BLaER1 (cell line): ENCODE measurements around the gene KRTAP4-6.
A peak's percentile ranks its signal among the peaks of the same experiment; 100 is the strongest.
"Not testable (repeated sequence)": the region's sequence is repeated elsewhere in the genome, so short reads cannot be mapped to it uniquely, and the experiment has no call there.

Experiments
- H3K27ac ChIP-seq: shearing (Covaris generic); formaldehyde crosslinking; 2 replicates; pipeline ENCODE4 v1.8.1; 2022
- H3K27me3 ChIP-seq: shearing (Covaris generic); formaldehyde crosslinking; 2 replicates; pipeline ENCODE4 v1.8.1; 2022
- H3K36me3 ChIP-seq: shearing (Covaris generic); formaldehyde crosslinking; 2 replicates; pipeline ENCODE4 v1.8.1; 2022
- H3K4me1 ChIP-seq: shearing (Covaris generic); formaldehyde crosslinking; 2 replicates; pipeline ENCODE4 v1.8.1; 2022
- H3K4me2 ChIP-seq: shearing (Covaris generic); formaldehyde crosslinking; 2 replicates; pipeline ENCODE4 v1.8.1; 2022
- H3K4me3 ChIP-seq: shearing (Covaris generic); formaldehyde crosslinking; 2 replicates; pipeline ENCODE4 v1.8.1; 2022
- H3K9ac ChIP-seq: shearing (Covaris generic); formaldehyde crosslinking; 2 replicates; pipeline ENCODE4 v1.8.1; 2022
- H3K9me3 ChIP-seq: shearing (Covaris generic); formaldehyde crosslinking; 2 replicates; pipeline ENCODE4 v1.8.1; 2022
- H4K20me1 ChIP-seq: shearing (Covaris generic); formaldehyde crosslinking; 2 replicates; pipeline ENCODE4 v1.8.1; 2022
- Cebpa-rat ChIP-seq: shearing (Covaris generic); IDR thresholded peaks from 2 replicates; pipeline ENCODE4 v1.8.1; 2022

The KRTAP4-6 gene

DNA sequence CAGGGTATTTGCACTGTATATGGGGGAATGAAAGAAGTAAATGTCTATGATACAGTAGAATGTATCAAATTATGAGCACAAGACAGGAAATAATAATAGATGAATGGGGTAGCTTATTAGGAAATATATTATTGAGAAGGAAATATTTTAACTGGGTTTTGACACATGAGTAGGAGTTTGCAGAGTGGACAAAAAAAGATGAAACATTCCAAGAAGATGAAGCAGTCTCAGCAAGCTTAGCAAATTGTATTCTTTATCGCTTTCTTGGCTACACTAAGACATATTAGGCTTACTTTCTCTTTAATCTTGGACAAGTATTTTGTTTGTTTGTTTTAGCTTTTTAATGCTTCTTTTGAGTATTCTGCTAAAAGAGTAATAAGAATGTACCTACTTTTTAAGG lies 36.4 kb downstream of the KRTAP4-6 start:
- H4K20me1 ChIP-seq, result no peaks in the 10 kb centered on the region
- no peaks in the 10 kb centered on the region for H3K9me3 ChIP-seq
- no peak for TF ChIP-seq Cebpa-rat
- no peak overlapping the region for H3K4me3 ChIP-seq
- H3K4me1 ChIP-seq, result peaks cover 25% of the 10 kb centered on the region
- no peaks in the 10 kb centered on the region for H3K36me3 ChIP-seq
- H3K9ac ChIP-seq, result no peak overlapping the region
- no peak overlapping the region for H3K4me2 ChIP-seq
- no peaks in the 10 kb centered on the region for H3K27me3 ChIP-seq
- H3K27ac ChIP-seq, result no peak overlapping the region

DNA sequence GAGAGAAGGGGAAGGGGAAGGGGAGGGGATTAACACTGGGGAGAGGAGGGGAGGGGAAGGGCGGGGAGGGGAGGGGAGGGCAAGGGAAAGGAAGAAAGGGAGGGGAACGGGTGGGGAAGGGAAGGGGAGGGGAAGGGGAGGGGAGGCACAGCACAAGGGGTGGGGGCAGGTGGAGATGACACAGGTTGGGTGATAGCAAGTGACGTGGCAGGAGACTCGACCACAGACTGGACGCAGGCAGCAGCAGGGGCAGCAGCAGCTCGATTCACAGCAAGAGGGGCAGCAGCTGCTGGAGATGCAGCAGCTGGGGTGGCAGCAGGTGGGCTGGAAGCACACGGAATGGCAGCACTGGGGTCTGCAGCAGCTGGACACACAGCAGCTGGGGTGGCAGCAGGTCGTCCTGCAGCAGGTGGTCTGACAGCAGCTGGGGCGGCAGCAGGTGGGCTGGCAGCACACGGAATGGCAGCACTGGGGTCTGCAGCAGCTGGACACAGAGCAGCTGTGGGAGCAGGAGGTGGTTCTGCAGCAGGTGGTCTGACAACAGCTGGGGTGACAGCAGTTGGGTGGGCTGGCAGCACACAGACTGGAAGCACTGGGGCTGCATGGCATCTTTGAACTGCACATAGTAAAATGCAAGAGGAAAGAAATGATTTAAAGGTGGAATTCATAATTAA lies 38.6 kb downstream of the KRTAP4-6 start, which contains the start of gene KRTAP4-16:
TSS of gene KRTAP4-16 (minus strand) at position 624 of the 674 bp plus-strand sequence. CDS start at position 624, 0 bp downstream.
- no peak within 1 kb of the TSS for H3K4me2 ChIP-seq
- no peak for TF ChIP-seq Cebpa-rat
- no peaks in the 10 kb centered on the region for H3K9me3 ChIP-seq
- H3K4me1 ChIP-seq, result peaks cover 13% of the 10 kb centered on the region
- H3K4me3 ChIP-seq, result no peak within 1 kb of the TSS
- no peaks in the 10 kb centered on the region for H3K27me3 ChIP-seq
- no peaks in the 10 kb centered on the region for H4K20me1 ChIP-seq
- no peaks in the 10 kb centered on the region for H3K36me3 ChIP-seq
- H3K27ac ChIP-seq, result no peak within 1 kb of the TSS
- no peak within 1 kb of the TSS for H3K9ac ChIP-seq

DNA sequence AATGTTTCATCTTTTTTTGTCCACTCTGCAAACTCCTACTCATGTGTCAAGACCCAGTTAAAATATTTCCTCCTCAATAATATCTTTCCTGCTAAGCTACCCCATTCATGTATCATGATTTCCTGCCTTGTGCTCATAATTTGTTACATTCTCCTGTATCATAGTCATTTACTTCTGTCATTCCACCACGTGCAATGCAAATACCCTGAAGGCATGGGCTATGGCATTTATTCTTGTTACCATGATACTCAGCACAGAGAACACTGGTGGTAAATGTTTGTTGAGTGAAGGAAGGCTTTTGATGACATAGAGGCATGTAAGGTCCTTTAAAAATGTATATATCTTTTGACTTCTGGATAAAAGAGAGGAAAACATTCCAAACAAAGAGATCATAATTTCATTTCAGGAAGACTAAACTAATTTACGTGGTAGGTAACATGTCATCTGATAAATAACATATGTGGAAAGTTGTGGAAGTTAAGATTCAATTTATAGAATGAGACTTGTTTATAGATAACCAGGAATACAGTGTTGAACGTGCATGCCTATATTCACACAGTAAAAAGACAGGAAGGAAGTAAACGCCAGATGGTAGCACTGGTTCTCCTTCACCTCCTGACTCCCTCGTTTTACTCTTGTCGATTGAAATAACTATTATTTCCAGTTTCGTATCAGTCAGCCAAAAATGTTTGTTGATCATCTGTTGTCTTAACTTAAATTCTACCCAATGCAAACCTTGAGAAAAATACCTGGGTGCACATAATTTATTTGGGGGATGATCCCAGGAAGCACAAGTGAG lies 40.5 kb downstream of the KRTAP4-6 start:
- not testable (repeated sequence) for H3K4me3 ChIP-seq, H3K27me3 ChIP-seq, H3K36me3 ChIP-seq, H4K20me1 ChIP-seq, H3K9me3 ChIP-seq, H3K27ac ChIP-seq, H3K9ac ChIP-seq
- Histone ChIP-seq H3K4me2 (peak overlapping the region; percentile 61), H3K4me1 (peaks cover 13% of the 10 kb centered on the region)

DNA sequence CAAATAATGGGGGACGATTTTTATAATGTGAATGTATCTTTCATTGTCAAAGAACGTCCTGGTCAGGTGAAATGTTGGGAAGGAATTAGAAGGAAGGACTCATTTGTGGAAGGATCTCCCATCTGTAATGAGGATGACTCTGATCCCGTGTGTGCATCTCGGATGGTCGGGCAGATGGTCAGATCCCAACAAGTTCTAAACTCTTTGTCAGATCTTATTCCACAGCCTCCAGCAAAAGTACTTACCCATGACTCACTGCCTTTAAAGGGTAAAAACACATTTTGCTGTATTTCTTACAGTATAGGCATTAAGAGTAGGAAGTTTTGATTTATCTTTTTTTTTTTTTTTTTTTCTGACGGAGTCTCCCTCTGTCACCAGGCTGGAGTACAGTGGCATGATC lies 41.9 kb downstream of the KRTAP4-6 start:
- no peak for TF ChIP-seq Cebpa-rat
- H3K27me3 ChIP-seq, result no peaks in the 10 kb centered on the region
- H3K4me3 ChIP-seq, result no peak overlapping the region
- H3K4me2 ChIP-seq, result no peak overlapping the region
- no peaks in the 10 kb centered on the region for H4K20me1 ChIP-seq
- H3K27ac ChIP-seq, result no peak overlapping the region
- H3K9me3 ChIP-seq, result peaks cover 11% of the 10 kb centered on the region
- no peaks in the 10 kb centered on the region for H3K36me3 ChIP-seq
- H3K9ac ChIP-seq, result no peak overlapping the region
- peaks cover 13% of the 10 kb centered on the region for H3K4me1 ChIP-seq

DNA sequence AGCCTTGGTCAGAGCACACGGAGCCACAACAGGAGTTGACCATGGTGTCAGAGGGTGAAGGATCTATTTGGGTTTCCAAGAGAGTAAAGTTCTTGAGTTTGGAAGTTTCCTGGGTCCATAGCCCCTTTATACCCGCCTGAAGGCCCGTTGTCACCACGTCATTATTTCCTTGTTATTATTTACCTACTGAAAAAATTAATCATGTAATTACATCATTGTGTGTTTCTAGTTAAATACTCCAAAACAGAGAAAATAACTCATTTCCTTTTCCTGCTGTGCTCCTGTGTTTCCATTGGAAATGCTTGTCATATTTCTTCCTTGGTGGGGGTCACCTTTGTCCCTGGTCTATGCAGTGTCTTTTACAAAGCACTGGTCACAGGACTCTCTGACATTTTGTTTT lies 42.3 kb downstream of the KRTAP4-6 start, which contains the start of gene KRTAP4-8:
TSS of gene KRTAP4-8 (minus strand) at position 101 of the 400 bp plus-strand sequence. CDS start at position 43, 58 bp downstream.
- H3K36me3 ChIP-seq, result no peaks in the 10 kb centered on the region
- no peak within 1 kb of the TSS for H3K27ac ChIP-seq
- no peaks in the 10 kb centered on the region for H3K27me3 ChIP-seq
- no peak within 1 kb of the TSS for H3K9ac ChIP-seq
- H4K20me1 ChIP-seq, result no peaks in the 10 kb centered on the region
- no peak within 1 kb of the TSS for H3K4me2 ChIP-seq
- TF ChIP-seq Cebpa-rat, result no peak
- H3K9me3 ChIP-seq, result peaks cover 15% of the 10 kb centered on the region
- H3K4me3 ChIP-seq, result no peak within 1 kb of the TSS
- H3K4me1 ChIP-seq, result peaks cover 13% of the 10 kb centered on the region

DNA sequence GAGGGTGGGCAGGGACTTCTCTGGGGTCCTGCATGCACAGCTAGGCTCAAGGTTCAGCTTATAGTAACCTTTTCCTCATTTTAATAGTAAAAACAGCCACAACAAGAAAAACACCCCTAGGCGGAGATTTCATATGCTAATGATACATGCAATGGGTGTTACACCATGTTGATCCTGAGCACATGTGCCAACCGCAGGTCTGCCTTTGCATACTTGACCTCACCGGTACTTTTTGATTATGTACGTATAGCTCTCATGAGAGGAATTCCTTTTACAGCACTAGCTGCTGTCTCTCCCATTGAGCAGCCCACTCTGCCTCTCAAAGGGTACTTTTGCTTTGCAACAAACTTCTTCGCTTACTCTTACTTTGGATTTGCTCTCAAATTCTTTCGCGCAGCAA lies 44.3 kb downstream of the KRTAP4-6 start:
- Histone ChIP-seq H3K27ac (no peak overlapping the region), H4K20me1 (no peaks in the 10 kb centered on the region), H3K4me2 (no peak overlapping the region), H3K4me1 (peaks cover 9% of the 10 kb centered on the region), H3K36me3 (no peaks in the 10 kb centered on the region), H3K9ac (no peak overlapping the region), H3K27me3 (no peaks in the 10 kb centered on the region), H3K4me3 (no peak overlapping the region), H3K9me3 (peaks cover 24% of the 10 kb centered on the region)
- no peak for TF ChIP-seq Cebpa-rat
